ENCODE measurements around the gene CD160. TPM values are rescaled to one million over a fixed set of nuclear protein-coding genes. Genes with fewer than 3 reads are reported as not detected.
"Not testable (repeated sequence)": the region's sequence is repeated elsewhere in the genome, so short reads cannot be mapped to it uniquely, and the experiment has no call there.

CD160 gene
- polyA plus RNA-seq, 3 donors, result 1.0 to 4.1 (median 2.6) TPM

GRCh38 chr1:145758116-145758515, 38.8 kb downstream of the CD160 start:
- no peak for DNase-seq

DNA sequence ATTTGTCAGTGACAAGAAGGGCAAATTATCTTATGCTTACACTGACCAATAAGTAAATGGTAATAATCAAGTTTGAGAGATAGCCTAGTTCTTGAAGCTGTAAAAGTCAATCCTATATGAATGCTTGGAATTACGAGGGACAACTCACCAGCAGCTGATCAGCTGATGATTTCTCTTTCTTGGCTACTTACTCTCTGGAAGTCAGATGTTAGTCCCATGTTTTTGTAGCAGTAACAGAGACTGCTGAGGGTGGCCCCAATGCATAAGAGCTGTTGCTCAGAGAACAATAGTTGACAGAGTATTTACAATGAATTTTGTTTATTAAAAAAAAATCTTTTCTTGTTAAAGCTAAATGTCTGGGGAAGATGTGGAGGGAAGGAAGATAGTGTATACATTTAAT, 39.3 kb downstream of the CD160 start:
- no peak for DNase-seq

GRCh38 chr1:145759721-145760120, 40.4 kb downstream of the CD160 start:
- DNase-seq, result no peak

DNA sequence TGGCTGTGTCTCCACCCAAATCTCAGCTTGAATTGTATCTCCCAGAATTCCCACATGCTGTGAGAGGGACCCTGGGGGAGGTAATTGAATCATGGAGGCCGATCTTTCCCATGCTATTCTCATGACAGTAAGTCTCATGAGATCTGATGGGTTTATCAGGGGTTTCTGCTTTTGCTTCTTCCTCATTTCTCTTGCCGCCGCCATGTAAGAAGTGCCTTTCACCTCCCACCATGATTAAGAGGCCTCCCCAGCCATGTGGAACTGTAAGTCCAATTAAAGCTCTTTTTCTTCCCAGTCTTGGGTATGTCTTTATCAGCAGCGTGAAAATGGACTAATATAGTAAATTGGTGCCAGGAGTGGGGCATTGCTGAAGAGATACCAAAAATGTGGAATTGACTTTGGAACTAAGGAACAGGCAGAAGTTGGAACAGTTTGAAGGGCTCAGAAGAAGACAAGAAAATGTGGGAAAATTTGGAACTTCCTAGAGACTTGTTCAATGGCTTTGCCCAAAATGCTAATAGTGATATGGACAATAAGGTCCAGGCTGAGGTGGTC, 41.2 kb downstream of the CD160 start:
- not testable (repeated sequence) for DNase-seq

GRCh38 chr1:145761498-145761897, 42.2 kb downstream of the CD160 start:
- DNase-seq, result not testable (repeated sequence)

DNA sequence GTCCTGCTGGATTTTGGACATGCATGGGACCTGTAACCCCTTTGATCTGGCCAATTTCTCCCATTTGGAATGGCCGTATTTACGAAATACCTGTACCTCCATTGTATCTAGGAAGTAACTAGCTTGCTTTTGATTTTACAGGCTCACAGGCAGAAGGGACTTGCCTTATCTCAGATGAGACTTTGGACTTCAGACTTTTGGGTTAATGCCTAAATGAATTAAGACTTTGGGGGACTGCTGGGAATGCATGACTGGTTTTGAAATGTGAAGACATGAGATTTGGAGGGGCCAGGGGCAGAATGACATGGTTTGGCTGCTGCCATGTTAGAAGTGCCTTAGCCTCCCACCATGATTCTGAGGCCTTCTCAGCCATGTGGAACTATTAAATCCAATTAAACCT, 42.7 kb downstream of the CD160 start:
- not testable (repeated sequence) for DNase-seq

- not testable (repeated sequence) for DNase-seq
Observed at GRCh38 chr1:145764231-145764940, 45.1 kb downstream of the CD160 start.

GRCh38 chr1:145765127-145765526, 45.8 kb downstream of the CD160 start:
- DNase-seq, result not testable (repeated sequence)

DNA sequence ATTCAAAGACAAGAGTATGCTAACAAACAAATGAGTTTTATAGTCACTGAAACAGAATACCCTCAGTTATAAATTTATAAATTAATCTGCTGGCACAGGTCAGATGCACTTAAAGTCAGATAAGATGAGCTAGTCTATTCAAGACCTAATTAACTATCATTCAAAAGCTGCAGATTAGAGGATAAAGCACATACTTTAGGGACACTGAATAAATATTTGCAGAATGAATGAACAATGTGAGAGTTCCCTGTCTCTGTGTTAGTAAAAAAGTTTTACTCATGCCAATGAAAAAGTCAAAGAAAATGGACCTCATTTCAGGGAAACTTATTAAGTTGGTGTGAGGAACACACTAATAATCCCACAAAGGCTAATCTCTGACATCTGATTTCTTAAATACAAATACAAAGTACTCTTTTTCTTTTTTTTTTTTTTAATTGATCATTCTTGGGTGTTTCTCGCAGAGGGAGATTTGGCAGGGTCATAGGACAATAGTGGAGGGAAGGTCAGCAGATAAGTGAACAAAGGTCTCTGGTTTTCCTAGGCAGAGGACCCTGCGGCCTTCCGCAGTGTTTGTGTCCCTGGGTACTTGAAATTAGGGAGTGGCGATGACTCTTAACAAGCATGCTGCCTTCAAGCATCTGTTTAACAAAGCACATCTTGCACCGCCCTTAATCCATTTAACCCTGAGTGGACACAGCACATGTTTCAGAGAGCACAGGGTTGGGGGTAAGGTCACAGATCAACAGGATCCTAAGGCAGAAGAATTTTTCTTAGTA, 46.5 kb downstream of the CD160 start:
- DNase-seq, result not testable (repeated sequence)

GRCh38 chr1:145766926-145767325, 47.6 kb downstream of the CD160 start:
- DNase-seq, result not testable (repeated sequence)

DNA sequence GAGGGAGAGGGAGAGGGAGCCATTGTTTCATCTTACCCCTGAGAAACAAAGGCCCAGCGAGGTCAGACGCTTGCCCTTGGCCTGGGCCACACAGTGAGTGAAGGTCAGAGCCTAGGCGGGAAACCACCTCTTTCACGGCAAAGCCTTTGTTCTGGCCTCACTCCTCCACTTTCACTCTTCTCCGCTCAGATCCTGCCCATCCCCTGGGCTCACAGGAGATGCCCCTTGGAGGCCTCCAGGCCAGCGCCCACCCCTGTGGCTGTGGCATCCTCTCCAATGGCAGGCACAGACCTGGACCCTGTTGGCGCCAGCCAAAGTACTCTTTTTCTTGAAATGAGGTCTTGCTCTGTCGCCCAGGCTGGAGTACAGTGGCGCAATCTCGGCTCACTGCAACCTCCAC, 48.7 kb downstream of the CD160 start:
- not testable (repeated sequence) for DNase-seq

DNA sequence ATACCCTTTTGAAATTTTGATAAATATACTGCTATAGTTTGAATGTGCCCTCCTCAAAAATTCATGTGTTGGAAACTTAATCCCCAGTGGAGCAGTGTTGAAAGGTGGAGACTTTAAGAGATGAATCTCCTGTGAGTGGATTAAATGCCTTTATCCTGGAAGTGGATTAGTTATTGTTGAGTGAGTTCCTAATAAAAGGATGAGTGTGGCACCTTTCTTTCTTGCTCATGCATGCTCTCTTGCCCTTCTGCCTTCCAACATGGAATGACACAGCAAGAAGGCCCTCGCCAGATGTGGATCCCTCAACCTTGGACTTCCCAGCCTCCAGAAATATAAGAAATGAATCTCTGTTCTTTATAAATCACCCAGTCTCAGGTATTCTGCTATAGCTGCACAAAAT, 51.8 kb downstream of the CD160 start:
- no peak for DNase-seq

GRCh38 chr1:145773423-145773822, 54.1 kb downstream of the CD160 start:
- DNase-seq, result no peak

DNA sequence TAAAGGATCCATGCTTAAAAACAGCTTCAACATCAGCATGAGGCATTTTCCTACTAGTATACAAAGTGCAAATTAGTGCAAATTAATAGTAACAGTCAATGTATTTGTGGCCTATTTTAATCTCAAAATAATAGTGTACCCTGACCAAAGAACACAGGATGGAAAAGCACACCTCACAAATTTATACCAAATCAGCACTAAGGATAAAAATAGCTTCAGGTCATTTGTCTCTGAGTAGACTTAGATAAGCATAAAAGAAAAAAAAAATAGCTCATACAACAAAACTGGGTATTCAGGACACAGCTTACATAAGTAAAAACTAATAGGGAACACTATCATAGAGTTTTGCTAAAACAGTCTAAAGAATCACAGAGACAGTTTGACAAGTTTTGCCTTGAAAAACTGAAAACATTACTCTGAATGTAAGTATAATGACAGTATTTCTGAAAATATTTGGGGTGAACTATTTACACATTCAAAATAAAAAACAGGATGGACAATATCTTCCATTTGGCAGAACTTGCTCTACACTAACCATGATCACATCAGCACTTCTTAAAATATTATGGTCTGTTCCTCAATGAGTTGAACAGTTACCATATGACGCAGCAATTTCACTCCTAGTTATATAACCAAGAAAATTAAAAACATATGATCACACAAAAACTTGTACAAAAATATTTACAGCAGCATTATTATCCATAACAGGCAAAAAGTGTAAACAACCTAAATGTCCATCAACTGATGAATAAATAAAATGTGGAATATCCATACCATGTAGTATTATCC, 58.3 kb downstream of the CD160 start:
- DNase-seq, result no peak

- DNase-seq, result no peak
Observed at GRCh38 chr1:145778146-145778540, 58.8 kb downstream of the CD160 start.

DNA sequence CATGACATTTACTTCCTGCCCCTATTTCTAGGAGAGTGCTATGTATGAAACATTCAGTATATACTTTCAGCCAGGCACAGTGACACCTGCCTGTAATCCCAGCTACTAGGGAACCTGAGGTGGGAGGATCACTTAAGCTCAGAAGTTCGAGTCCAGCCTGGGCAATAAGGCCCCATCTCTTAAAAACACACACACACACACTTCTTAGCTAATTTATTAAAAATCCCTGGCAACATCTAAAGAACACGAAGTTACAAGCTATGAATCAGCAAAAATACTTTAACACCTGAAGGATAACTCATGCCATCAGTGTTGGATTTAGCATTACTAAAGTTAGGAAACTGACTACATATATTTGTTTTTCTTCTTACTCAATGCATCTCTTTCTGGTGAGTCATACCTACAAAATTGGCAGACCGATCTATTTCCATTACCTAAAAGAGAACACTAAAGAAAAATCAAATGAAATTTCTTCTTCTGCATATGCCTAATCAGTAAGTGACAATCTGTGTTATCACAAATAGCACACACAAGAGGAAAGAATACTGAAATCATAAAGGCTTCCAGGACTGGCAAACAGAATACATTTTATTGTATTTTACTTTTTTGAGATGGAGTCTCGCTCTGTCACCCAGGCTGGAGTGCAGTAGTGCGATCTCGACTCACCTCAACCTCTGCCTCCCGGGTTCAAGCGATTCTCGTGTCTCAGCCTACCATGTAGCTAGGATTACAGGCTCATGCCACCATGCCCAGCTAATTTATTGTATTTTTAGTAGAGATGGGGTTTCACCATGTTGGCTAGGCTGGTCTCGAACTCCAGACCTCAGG, 63.2 kb downstream of the CD160 start:
- DNase-seq, result no peak

- DNase-seq, result no peak
Observed at GRCh38 chr1:145784409-145784808, 65.1 kb downstream of the CD160 start.

DNA sequence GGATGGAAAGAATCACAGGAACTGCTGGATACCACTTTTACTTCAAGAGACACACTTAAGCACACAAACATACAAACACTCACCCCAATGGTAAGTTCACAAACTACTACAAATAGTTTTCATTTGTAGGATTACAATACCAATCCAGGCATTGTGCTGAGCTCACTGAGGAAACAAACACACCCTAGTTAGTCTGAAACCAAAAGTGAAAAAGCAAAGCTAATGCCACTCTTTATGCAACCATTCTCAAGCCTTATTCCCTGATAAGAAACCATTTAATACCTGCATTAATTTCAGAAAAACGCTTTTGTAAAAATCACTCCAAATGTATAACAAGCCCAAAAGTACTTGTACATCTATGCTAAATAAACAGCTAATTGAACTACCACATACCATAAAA, 66.2 kb downstream of the CD160 start:
- DNase-seq, result no peak

DNA sequence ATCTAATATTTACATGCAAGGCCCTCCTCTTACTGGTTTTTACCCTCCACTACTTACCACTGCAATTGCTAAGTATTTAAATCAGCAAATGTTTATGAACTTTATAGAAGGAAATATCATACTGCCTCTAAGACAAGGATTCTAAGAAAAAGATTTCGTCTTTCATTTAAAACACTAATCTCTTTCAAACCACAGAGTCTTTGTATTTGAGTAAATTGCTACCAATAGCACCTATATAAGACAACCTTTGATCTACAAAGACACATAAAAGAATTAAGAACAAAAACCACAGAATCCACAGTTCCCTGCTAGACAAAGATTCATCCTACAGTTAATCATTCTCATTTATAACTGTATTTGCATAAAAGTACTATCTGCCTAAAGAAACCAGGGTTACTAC, 67.0 kb downstream of the CD160 start:
- DNase-seq, result no peak

DNA sequence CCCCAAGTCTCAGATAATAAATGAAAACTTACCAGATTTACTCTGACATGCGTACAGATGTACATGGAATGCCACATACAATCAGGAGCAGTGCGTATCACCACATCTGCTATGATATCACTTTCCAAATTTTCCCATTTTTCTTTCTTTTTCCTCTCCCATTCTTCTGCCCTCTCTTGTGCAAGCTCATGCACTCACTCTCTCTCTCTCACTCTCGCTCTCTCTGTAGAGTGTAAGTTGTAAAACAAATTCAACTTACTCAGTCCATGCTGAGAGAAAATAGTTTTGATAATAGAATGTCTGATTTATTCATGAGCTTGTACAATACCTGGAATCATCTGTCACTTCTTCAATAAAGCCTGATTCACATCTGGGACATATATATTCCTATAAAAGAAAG, 69.3 kb downstream of the CD160 start:
- DNase-seq, result no peak
